Skeletal muscle tissue (tissue), 4 donors: ENCODE data around the gene AHCYL1. TPM values are rescaled to one million over a fixed set of nuclear protein-coding genes. Genes with fewer than 3 reads are reported as not detected.

Source experiments
- H3K27ac ChIP-seq: one replicate; pipeline ENCODE4 v1.7.0; 2013; ENCODE audit warnings: mild to moderate bottlenecking, low read depth, low read length, inconsistent platforms
- H3K27me3 ChIP-seq, 3 donors: one replicate each; pipeline ENCODE4 v1.7.0; 2013; ENCODE audit warnings: low read length in 3 of 3; ENCODE audit not compliant: control insufficient read depth in 3 of 3, insufficient read depth in 3 of 3
- H3K36me3 ChIP-seq, 3 donors: one replicate each; pipeline ENCODE4 v1.7.0; 2013; ENCODE audit warnings: low read length in 3 of 3; ENCODE audit not compliant: control insufficient read depth in 3 of 3, insufficient read depth in 3 of 3
- H3K4me1 ChIP-seq, 3 donors: one replicate each; pipeline ENCODE4 v1.7.0; 2013; ENCODE audit warnings: low read length in 3 of 3, mild to moderate bottlenecking in 3 of 3; ENCODE audit not compliant: control insufficient read depth in 3 of 3, insufficient read depth in 3 of 3
- H3K4me3 ChIP-seq, 3 donors: one replicate each; pipeline ENCODE4 v1.7.0; 2013; ENCODE audit warnings: low read length in 3 of 3
- H3K9ac ChIP-seq, 3 donors: one replicate each; pipeline ENCODE4 v1.7.0; 2013; ENCODE audit warnings: low read length in 3 of 3, mild to moderate bottlenecking in 3 of 3, moderate library complexity in 2 of 3, low read depth in 1 of 3
- H3K9me3 ChIP-seq, 3 donors: one replicate each; pipeline ENCODE4 v1.7.0; 2013; ENCODE audit warnings: low read length in 3 of 3; ENCODE audit not compliant: control insufficient read depth in 3 of 3
- total RNA-seq: library from RNA; depleted of rRNA; stranded (reverse); fragments of >200 nt; gene quantifications from one replicate; pipeline ENCODE4 v1.2.3, GENCODE V29; 2014
- donor health status: Osteomylitis.

AHCYL1 gene
- total RNA-seq, 1 donor from 2014 or later = 21.9 TPM

- no peak overlapping the region for H3K27ac ChIP-seq
- H3K4me1 ChIP-seq = peaks cover 31 to 47% (median 36%) of the 10 kb centered on the region in 3 donors
These were observed 22.7 kb downstream of the AHCYL1 start for GRCh38 chr1:110007046-110007830.

GRCh38 chr1:110008971-110009565 is 24.5 kb downstream of the AHCYL1 start:
- Histone ChIP-seq H3K36me3 (peaks cover 28 to 45% (median 37%) of the 10 kb centered on the region in 3 donors), H3K27me3 (no peaks in the 10 kb centered on the region), H3K9ac (no peak overlapping the region), H3K27ac (no peak overlapping the region), H3K9me3 (no peaks in the 10 kb centered on the region), H3K4me3 (no peak overlapping the region), H3K4me1 (peaks cover 19 to 31% (median 27%) of the 10 kb centered on the region in 3 donors)

More at GRCh38 chr1:110007046-110007830, 22.7 kb downstream of the AHCYL1 start:
- Histone ChIP-seq H3K36me3 (peaks cover 20 to 36% (median 30%) of the 10 kb centered on the region in 3 donors), H3K9me3 (no peaks in the 10 kb centered on the region), H3K27me3 (no peaks in the 10 kb centered on the region), H3K9ac (peak overlapping the region in 1 of 3 donors; percentile 9), H3K4me3 (no peak overlapping the region)

GRCh38 chr1:110011527-110012041 is 27.0 kb downstream of the AHCYL1 start:
- H3K27ac ChIP-seq = no peak overlapping the region
- no peaks in the 10 kb centered on the region for H3K9me3 ChIP-seq
- H3K9ac ChIP-seq = no peak overlapping the region
- no peak overlapping the region for H3K4me3 ChIP-seq
- peaks cover 47 to 66% (median 62%) of the 10 kb centered on the region in 3 donors for H3K36me3 ChIP-seq
- H3K4me1 ChIP-seq = peaks cover 8 to 14% (median 9%) of the 10 kb centered on the region in 3 donors
- H3K27me3 ChIP-seq = no peaks in the 10 kb centered on the region

DNA sequence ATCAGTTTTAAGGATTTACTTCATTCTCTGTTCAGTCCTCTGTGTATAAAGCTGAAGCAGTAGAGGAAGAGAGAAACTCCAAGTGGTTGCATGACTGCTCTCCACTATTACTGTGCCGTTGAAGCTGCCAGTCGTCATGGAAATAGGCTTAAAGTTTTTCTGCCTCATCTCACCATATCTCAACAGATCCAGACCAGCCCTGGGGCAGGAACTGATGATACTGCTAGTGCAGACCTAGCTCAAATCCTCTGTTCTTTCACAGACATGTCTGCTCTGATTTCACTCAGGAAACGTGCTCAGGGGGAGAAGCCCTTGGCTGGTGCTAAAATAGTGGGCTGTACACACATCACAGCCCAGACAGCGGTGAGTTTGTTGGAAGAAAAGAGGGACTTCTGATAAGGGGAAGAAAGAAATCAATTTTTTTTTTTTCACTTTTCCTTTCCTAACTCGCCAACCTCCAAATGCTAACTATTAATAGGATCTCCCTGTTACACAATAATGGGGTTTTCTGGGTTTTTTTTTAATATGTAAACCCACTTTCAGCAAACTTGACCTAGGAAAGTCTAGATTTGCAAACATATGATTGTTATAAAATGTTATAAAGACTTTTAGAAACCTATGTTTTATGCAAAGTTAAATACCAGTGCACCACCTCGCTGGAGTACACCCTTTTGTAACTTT is 27.7 kb downstream of the AHCYL1 start:
- no peak overlapping the region for H3K9ac ChIP-seq
- H3K27ac ChIP-seq = no peak overlapping the region
- no peaks in the 10 kb centered on the region for H3K27me3 ChIP-seq
- H3K36me3 ChIP-seq = peaks cover 53 to 72% (median 69%) of the 10 kb centered on the region in 3 donors
- H3K4me3 ChIP-seq = no peak overlapping the region
- H3K9me3 ChIP-seq = no peaks in the 10 kb centered on the region
- H3K4me1 ChIP-seq = peaks cover 2 to 7% (median 3%) of the 10 kb centered on the region in 3 donors

- Histone ChIP-seq H3K4me1 (no peaks in the 10 kb centered on the region), H3K4me3 (no peak overlapping the region), H3K27me3 (no peaks in the 10 kb centered on the region), H3K9ac (no peak overlapping the region), H3K9me3 (no peaks in the 10 kb centered on the region), H3K27ac (no peak overlapping the region), H3K36me3 (peaks cover 75 to 88% (median 84%) of the 10 kb centered on the region in 3 donors)
These were observed 33.2 kb downstream of the AHCYL1 start for GRCh38 chr1:110017792-110018191.

- H3K9ac ChIP-seq = no peak overlapping the region
- H3K4me1 ChIP-seq = no peaks in the 10 kb centered on the region
- H3K9me3 ChIP-seq = no peaks in the 10 kb centered on the region
- H3K27me3 ChIP-seq = no peaks in the 10 kb centered on the region
- H3K27ac ChIP-seq = no peak overlapping the region
- H3K4me3 ChIP-seq = no peak overlapping the region
- peaks cover 76 to 93% (median 87%) of the 10 kb centered on the region in 3 donors for H3K36me3 ChIP-seq
These were observed 33.8 kb downstream of the AHCYL1 start for GRCh38 chr1:110018396-110018795.

DNA sequence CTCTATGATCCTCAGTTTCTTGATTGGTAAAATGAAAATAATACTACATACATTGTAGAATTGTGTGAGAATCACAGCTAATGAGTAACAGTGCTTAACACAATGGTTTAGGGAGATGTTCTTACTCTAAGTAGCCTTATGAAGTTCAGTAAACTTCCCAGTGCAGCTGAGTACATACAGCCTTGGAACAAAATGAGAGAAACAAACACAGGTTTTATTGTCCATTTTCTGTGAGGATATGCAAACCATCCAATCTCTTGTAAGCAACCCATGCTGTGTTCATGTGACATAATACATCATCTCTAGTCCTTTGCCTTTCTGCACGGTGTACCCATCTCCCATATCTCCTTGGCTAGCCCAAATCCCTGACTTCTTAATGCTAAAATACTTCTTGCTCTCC is 35.2 kb downstream of the AHCYL1 start:
- no peak overlapping the region for H3K9ac ChIP-seq
- no peak overlapping the region for H3K27ac ChIP-seq
- no peaks in the 10 kb centered on the region for H3K4me1 ChIP-seq
- H3K4me3 ChIP-seq = no peak overlapping the region
- H3K36me3 ChIP-seq = peaks cover 72 to 97% (median 96%) of the 10 kb centered on the region in 3 donors
- no peaks in the 10 kb centered on the region for H3K9me3 ChIP-seq
- no peaks in the 10 kb centered on the region for H3K27me3 ChIP-seq

GRCh38 chr1:110021285-110021684 is 36.7 kb downstream of the AHCYL1 start:
- Histone ChIP-seq H3K4me3 (no peak overlapping the region), H3K4me1 (no peaks in the 10 kb centered on the region), H3K27me3 (no peaks in the 10 kb centered on the region), H3K27ac (no peak overlapping the region), H3K9ac (no peak overlapping the region), H3K36me3 (peaks cover 60 to 86% (median 84%) of the 10 kb centered on the region in 3 donors), H3K9me3 (no peaks in the 10 kb centered on the region)

- Histone ChIP-seq H3K27me3 (no peaks in the 10 kb centered on the region), H3K4me1 (no peaks in the 10 kb centered on the region), H3K36me3 (peaks cover 29 to 53% (median 52%) of the 10 kb centered on the region in 3 donors), H3K27ac (no peak overlapping the region), H3K4me3 (no peak overlapping the region), H3K9me3 (no peaks in the 10 kb centered on the region), H3K9ac (no peak overlapping the region)
These were observed 40.0 kb downstream of the AHCYL1 start for GRCh38 chr1:110024613-110025012.
